ENCODE results near the gene ARHGEF19.

Gene ARHGEF19

DNA sequence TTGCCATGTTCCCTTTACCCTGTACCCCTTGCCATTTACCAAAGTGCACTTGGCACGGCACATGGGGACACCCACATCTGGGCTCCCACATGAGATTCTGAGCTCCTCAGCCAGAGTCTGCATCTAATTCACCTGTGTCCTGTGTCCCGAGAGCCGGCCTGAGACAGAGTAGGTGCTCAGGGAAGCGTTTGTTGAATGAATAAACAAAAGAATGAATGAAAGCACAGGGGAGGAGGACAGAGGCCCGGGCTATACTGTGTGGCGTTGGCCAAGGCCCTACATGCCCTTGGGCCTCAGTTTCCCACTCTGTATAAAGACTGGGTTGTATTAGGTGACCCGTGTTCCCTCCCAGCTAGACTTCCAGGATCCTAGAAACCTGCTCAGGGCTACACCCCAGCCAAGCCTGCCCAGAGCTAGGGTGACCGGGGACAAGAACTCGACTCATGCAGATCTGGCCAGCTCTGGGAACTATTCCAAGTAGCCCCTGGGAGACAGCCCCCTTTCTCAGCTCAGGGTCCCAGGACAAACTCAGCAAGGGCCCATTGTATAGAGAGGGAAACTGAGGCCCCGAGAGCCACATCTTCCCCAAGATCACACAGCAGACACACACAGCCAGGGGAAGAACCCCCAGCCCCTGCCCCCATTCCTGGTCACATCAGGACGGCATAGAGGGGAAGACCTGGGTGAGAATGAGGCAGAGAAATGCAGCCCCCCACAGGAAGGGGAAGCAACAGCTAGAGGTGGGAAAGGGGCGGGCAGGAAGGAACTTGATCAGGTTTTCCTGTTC, 62.6 kb downstream of the ARHGEF19 start:
- Histone ChIP-seq H3K27me3 (ENCODE audit: insufficient read depth, poor library complexity, severe bottlenecking) (peaks cover 12% of the 10 kb centered on the region), H3K27ac (replicated peaks) (no peak overlapping the region), H3K4me3 (replicated peaks; ENCODE audit: insufficient read depth, low read length) (no peak overlapping the region)
- DNase-seq (ENCODE audit: low read depth in 1 of 2, low spot score in 1 of 2) = no peak
- TF ChIP-seq GABPA (IDR thresholded peaks at IDR 0.05; ENCODE audit: low read depth) (no peak), REST (IDR thresholded peaks at IDR 0.05; ENCODE audit: insufficient replicate concordance, low read depth) (no peak), SPI1 (IDR thresholded peaks at IDR 0.05; ENCODE audit: borderline replicate concordance, low read depth) (no peak), POLR2AphosphoS5 (IDR thresholded peaks at IDR 0.05; ENCODE audit: low read depth) (no peak)
- TF ChIP-seq, protein P1, sequence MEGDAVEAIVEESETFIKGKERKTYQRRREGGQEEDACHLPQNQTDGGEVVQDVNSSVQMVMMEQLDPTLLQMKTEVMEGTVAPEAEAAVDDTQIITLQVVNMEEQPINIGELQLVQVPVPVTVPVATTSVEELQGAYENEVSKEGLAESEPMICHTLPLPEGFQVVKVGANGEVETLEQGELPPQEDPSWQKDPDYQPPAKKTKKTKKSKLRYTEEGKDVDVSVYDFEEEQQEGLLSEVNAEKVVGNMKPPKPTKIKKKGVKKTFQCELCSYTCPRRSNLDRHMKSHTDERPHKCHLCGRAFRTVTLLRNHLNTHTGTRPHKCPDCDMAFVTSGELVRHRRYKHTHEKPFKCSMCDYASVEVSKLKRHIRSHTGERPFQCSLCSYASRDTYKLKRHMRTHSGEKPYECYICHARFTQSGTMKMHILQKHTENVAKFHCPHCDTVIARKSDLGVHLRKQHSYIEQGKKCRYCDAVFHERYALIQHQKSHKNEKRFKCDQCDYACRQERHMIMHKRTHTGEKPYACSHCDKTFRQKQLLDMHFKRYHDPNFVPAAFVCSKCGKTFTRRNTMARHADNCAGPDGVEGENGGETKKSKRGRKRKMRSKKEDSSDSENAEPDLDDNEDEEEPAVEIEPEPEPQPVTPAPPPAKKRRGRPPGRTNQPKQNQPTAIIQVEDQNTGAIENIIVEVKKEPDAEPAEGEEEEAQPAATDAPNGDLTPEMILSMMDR (IDR thresholded peaks at IDR 0.05; ENCODE audit: insufficient read depth, low read length) = no peak

- Histone ChIP-seq H3K27me3 (ENCODE audit: insufficient read depth, poor library complexity, severe bottlenecking) (peaks cover 11% of the 10 kb centered on the region), H3K27ac (replicated peaks) (no peak overlapping the region), H3K4me3 (replicated peaks; ENCODE audit: insufficient read depth, low read length) (no peak overlapping the region)
- TF ChIP-seq, protein P1 (IDR thresholded peaks at IDR 0.05; ENCODE audit: insufficient read depth, low read length) = no peak
- TF ChIP-seq POLR2AphosphoS5 (IDR thresholded peaks at IDR 0.05; ENCODE audit: low read depth) (no peak), REST (IDR thresholded peaks at IDR 0.05; ENCODE audit: insufficient replicate concordance, low read depth) (no peak), SPI1 (IDR thresholded peaks at IDR 0.05; ENCODE audit: borderline replicate concordance, low read depth) (no peak), GABPA (IDR thresholded peaks at IDR 0.05; ENCODE audit: low read depth) (no peak)
- DNase-seq (ENCODE audit: low read depth in 1 of 2, low spot score in 1 of 2) = no peak
Measured at GRCh38 chr1:16149146-16149545, 63.3 kb downstream of the ARHGEF19 start.

GRCh38 chr1:16148329-16149092, 63.9 kb downstream of the ARHGEF19 start:
- H3K4me3 ChIP-seq (replicated peaks; ENCODE audit: insufficient read depth, low read length) = no peak overlapping the region
- TF ChIP-seq REST (IDR thresholded peaks at IDR 0.05; ENCODE audit: insufficient replicate concordance, low read depth) (no peak), SPI1 (IDR thresholded peaks at IDR 0.05; ENCODE audit: borderline replicate concordance, low read depth) (no peak), GABPA (IDR thresholded peaks at IDR 0.05; ENCODE audit: low read depth) (no peak), POLR2AphosphoS5 (IDR thresholded peaks at IDR 0.05; ENCODE audit: low read depth) (no peak)
- TF ChIP-seq, protein P1 (IDR thresholded peaks at IDR 0.05; ENCODE audit: insufficient read depth, low read length) = no peak
- no peak overlapping the region for H3K27ac ChIP-seq (replicated peaks)

More at GRCh38 chr1:16148329-16149092, 63.9 kb downstream of the ARHGEF19 start:
- no peak for DNase-seq (ENCODE audit: low read depth in 1 of 2, low spot score in 1 of 2)
- H3K27me3 ChIP-seq (ENCODE audit: insufficient read depth, poor library complexity, severe bottlenecking) = peaks cover 11% of the 10 kb centered on the region
